Left colon (tissue), 2 donors: ENCODE measurements around the gene CLINT1. TPM values are rescaled to one million over a fixed set of nuclear protein-coding genes. Genes with fewer than 3 reads are reported as not detected.
"Not testable (repeated sequence)": the region's sequence is repeated elsewhere in the genome, so short reads cannot be mapped to it uniquely, and the experiment has no call there.

ENCODE experiments used
- ATAC-seq: fragments of 200-7000 bp; cut with Tn5 transposase; one replicate; pipeline ENCODE4 v1.9.1; 2020; ENCODE audit warnings: mild to moderate bottlenecking, moderate library complexity
- DNase-seq, 2 donors: peaks; one replicate each; pipeline ENCODE4 v3.0.0-alpha.2; 2020
- intact Hi-C, 2 donors: fragments of 100-400 bp; cut with DNase I in 1 of 2; cut with micrococcal nuclease in 1 of 2; formaldehyde crosslinking; loops; one replicate each; pipeline versions ENCODE4 v1.11.2 to v1.14.0; 2022; cut with DNase I, micrococcal nuclease
- total RNA-seq, 2 donors: library from RNA; stranded (reverse); fragmentation: NEBNext Ultra II Directional; extraction: Animal tissue kit (Norgen Biotek cat#: 25700); gene quantifications; one replicate each; pipeline ENCODE4 v1.2.1, GENCODE V29; 2021
- donor health status: DM: no; HTN: no; CAD: no.
- donor health status: DM: yes; HTN: yes; CAD: no.

The CLINT1 gene
- total RNA-seq, 2 donors from 2014 or later: 108 to 139 TPM

DNA sequence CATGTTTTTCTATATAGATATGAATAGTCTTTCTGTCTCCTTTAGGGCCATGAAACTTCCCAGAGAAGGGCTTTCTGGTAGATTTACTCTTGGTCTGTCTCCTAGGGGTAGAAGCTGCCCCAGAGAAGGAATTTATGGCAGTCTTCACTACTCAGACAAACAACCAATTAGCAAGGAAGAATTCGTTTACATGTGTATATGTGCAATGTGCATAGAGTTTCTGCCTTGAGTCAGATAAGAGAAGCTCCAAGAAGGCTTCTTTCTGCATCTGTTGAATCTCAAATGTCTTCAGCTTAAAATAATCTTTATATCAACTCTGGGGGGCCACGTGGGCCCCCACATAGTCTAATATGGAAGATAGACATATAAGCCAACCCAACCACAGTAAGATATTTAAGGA, 7.6 kb upstream of the CLINT1 start:
- ATAC-seq (no peak), DNase-seq (no peak)
- intact Hi-C loops: no loop called here

DNA sequence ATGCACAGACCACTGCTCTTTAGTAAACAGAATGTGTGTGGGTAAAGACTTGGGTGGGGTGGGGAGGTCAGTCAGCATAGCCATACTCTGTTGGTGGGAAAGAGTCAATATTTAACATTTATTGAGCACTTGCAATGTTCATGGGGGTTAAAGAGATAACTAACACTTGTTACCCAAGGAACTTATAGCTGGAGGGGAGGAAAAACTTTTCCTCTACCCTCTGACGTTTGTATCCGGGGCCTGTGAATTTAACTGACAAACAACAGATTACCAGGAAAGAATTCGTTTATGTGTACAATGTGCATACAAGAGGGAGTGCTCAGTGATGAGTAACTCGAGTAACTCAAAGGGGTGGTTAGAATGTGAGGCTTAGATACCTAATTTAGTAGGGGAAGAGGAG, 6.8 kb upstream of the CLINT1 start:
- DNase-seq (no peak), ATAC-seq (peak; percentile 56)
- intact Hi-C loops: no loop called here

DNA sequence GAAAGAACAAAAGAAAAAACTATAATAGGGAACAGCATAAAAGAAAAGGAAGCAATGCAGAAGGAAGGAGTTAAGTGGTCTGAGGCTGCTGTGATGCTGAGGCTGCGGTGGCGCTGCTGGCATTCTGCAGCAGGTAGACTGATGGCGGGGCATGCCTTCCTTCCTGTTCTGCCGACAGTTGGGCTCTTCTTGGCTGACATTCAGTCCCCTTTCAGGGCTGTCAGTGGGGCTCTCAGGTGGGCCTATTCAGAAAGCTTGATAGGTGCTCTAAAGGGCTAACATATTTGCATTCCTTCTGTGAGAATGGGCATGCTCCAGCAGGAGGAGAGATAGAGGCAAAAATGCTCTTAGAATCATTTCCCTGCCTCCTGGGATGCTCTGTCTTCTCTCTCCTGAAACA, 5.1 kb upstream of the CLINT1 start:
- intact Hi-C loops: no loop called here
- ATAC-seq (no peak), DNase-seq (no peak)

DNA sequence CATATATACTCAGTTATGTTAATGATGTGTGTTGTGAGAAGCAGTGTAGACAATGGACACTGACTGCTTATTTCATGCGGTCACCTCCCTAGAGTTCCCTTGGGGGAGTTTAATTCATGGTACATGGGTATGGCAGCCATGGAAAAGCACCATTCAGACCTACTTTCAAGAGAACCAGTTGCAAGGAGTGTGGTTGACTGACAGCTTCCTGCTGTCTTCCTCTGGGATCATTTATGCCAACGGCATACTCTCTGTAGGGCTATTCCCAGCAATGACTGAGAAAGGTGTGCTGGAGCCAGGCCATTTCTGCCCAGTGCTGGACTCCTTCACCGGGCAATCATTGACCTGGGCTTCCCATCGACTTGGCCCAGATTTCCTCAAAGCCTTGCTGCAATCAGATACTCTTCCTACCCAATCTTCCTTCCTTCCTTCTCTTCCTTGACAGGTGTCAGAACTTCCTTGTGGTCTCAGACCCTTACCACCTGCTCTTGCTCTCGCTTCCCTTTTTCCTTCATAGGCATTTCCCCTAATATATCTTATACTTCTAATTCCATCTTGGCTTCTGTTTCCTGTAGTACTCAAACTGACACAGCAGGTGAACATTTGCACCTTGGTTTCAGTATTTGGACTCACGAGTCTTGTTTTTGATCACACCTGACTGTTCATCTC, 3.4 kb upstream of the CLINT1 start:
- no peak for DNase-seq
- no peak for ATAC-seq
- intact Hi-C loops: no loop called here

DNA sequence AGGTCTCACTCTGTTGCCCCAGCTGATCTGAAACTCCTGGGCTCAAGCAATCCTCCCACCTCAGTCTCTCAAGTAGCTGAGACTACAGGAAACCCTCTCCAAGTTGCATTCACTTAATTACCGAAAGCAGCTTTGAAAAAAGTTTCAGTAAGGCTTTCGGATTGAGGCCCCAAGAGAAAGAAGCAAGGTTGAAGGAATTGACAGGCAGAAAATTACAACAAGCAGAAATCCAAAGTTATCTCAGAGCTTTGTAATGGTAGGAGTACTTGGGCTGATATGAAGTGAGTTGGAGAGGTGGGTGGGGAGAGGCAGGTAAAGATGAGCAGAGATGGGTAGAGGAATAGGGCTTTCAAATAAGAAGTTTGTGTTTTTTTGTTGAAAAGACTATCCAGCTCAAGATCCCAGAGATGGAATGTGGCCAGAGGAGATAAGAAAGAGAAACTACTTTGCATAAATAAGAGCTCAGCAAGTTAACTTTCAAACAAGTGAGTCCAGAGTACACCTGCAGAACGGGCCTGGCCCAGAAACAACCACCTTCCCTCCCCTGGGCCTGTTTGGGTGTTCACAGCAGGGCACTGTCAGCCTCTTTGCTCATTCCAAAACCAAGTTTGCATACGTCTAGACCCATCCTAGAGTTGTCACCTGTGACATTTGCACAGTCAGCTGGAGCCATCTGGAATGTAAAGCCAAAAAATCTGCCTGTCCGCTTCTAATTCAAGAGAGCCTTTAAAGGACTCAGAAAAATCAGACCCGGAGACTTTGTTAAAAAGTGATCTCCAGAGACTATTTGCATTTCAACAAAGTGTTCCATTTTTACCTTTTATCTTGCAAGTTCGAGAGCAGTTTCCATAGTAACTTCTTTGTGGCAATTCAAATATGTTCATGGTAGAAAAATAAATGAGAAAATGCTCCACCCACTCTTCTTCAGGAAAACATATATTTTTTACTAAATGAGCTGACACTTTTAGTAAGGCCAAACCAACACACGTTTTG, 2.2 kb upstream of the CLINT1 start:
- intact Hi-C loops: no loop called here
- DNase-seq (peak; percentile 38 to 41), ATAC-seq (peak; percentile 59)

DNA sequence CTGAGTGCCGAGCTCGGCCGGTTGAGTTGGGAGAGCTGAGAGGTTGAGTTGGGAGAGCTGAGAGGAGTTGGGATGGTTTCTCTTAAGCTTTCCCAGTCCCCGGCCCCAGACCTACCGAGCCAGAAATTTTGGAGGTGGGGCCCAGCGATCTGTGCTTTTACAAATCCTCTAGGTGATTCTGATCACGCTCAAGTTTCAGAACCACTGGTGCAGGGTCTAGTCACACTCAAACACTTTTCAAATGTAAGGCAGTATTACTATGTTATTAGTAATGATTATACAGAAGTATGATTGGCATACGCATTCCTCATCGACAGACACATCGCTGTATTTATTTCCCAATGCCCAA, 256 bp upstream of the CLINT1 start:
- ATAC-seq: no peak
- no peak for DNase-seq
- intact Hi-C loops: loop anchor here in 1 of 2 donors (10.0 kb wide), 1 partner anchor 136 kb away; no protein-coding TSS in a partner anchor

DNA sequence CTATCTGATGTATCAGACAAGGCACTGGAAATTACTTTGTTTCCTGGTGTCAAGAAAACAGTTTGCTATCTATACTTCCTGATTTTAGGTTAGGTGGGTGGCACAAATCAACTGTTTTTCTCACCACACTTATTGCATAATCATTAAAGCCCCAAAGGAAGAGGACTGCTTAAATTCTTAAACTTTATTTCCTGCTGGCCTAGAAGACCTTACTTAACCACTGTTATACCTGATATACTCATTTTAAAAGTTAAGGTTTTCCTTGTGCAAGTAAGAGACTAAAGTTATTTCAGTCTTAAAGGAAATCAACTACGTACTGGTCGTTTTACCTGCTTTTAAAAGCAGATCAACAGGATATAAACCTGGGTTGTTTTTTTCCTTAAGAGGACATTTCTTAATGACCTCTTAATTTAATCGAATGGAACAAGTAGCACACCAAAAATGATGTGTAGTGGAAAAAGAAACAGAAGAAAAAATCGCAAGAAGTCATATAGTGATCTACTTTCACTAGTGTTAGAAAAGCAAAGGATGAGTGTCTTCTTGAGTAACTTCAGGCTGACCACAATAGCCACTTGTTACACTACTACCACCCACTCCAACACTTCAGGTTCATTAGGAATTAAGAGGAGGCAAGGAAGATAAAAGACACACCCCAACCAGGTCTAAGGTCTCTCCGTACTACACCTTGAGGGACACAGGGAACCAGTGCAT, 974 bp downstream of the CLINT1 start:
- ATAC-seq (peak; percentile 33), DNase-seq (no peak)
- intact Hi-C loops: loop anchor here in 1 of 2 donors (10.0 kb wide), 1 partner anchor 137 kb away; no protein-coding TSS in a partner anchor

DNA sequence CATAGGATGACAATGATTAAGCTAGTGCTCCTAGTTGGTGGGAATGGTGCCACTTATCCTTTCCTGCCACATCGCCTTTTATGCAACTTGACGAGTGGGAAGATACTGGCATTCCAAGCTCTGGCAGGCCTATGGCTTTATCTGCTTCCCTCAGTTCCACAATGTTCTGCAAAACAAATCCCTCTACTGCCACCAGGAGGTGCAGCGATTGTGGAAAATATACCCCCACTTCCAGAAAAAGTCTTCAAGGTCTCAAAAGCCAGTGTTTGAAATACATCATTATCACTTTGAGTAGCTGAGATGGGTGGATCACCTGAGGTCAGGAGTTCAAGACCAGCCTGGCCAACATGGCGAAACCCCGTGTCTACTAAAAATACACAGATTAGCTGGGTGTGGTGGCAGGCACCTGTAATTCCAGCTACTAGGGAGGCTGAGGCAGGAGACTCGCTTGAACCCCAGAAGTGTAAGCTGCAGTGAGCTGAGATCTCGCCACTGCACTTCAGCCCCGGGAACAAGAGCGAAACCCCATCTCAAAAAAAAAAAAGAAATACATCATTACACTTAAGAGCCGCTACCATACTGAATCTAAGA, 3.4 kb downstream of the CLINT1 start:
- peak; percentile 50 to 72 for DNase-seq
- ATAC-seq: peak; percentile 40
- intact Hi-C loops: loop anchor here in 1 of 2 donors (10.0 kb wide), 1 partner anchor 139 kb away; no protein-coding TSS in a partner anchor

DNA sequence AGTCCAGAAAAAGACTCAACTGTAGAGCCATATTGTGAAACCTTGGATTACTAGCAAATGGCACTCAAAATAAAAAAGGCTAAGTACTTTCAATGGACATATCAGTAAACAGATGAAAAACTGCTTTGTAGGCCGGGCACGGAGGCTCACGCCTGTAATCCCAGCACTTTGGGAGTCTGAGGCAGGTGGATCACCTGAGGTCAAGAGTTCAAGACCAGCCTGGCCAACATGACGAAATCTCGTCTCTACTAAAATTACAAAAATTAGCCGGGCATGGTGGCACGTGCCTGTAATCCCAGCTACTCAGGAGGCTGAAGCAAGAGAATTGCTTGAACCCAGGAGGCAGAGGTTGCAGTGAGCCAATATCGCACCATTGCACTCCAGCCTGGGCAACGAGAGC, 5.6 kb downstream of the CLINT1 start:
- intact Hi-C loops: loop anchor here in 1 of 2 donors (10.0 kb wide), 1 partner anchor 141 kb away; no protein-coding TSS in a partner anchor
- not testable (repeated sequence) for ATAC-seq, DNase-seq

DNA sequence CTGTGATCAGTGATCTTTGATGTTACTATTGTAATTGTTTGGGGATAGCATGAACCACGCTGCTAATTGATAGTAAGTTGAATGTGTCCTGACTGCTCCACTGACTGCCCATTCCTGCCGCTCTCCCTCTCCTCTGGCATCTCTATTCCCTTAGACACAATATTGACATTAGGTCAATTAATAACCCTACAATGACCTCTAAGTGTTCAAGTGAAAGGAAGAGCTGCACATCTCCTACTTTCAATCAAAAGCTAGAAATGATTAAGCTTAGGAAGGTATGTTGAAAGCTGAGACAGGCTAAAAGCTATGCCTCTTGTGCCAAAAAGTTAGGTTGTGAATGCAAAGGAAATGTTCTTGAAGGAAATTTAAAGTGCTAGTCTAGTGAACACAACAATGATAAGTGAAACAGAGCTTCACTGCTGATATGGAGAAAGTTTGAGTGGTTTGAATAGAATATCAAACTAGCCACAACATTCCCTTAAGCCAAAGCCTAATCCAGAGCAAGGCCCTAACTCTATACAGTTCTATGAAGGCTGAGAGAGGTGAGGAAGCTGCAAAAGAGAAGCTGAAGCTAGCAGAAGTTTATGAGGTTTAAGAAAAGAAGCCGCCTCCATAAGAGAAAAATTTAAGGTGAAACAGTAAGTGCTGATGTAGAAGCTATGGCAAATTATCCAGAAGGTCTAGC, 12.9 kb downstream of the CLINT1 start:
- DNase-seq: no peak
- ATAC-seq: no peak
- intact Hi-C loops: no loop called here

DNA sequence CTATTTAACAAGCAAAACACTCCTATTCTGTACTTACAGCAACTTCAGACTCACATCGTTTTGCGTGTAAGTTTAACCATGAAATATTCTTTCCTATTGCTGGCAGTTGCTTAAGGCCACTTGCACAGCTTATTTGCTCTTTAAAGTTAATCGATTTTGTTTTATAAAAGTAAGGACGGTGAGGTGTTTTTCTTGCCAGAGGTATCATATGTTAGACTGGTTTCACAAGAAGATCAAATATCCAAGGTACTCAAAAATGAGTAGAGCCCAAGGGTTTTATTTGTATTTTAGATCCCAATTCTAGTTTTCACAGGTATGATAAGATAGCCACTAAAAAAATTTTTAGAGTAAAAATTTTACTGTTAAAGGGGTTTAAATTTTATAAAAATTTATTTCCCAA, 16.2 kb downstream of the CLINT1 start:
- no peak for DNase-seq
- intact Hi-C loops: no loop called here
- no peak for ATAC-seq

DNA sequence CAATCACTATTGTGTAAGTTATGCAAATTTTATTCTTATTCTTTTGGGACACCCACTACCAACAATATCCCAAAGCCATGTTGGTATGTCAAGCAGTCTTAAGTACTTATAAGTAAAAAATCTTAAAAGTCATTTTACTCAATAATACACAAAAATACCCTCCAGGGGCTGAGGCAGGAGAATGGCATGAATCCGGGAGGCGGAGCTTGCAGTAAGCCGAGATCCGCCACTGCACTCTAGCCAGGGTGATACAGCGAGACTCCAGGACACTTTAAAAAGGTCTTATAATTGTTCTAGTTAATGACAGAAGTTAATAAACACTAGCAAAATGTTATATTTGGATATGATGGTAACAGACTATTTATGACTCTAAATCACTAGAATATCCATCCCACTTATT, 16.8 kb downstream of the CLINT1 start:
- DNase-seq: no peak
- intact Hi-C loops: no loop called here
- ATAC-seq: no peak

DNA sequence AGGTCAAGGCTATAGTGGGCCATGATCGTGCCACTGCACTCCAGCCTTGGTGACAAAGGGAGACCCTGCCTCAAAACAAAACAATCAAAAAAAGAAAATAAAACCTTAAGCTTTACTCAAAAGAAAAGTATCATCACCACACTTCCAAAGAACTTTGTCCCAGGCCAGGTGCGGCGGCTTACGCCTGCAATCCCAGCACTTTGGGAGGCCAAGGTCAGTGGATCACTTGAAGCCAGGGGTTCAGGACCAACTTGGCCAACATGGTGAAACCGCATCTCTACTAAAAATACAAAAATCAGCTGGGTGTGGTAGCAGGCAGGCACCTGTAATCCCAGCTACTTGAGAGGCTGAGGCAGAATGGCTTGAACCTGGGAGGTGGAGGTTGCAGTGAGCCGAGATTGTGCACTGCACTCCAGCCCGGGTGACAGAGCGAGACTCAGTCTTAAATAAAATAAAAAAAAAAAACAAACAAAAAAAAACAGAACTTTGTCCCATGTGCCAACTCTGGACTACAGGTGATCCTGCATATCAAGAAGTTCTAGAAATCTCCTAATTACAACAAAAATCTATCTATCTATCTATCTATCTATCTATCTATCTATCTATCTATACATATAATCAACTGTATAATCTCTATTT, 19.7 kb downstream of the CLINT1 start:
- intact Hi-C loops: no loop called here
- DNase-seq (no peak), ATAC-seq (no peak)

DNA sequence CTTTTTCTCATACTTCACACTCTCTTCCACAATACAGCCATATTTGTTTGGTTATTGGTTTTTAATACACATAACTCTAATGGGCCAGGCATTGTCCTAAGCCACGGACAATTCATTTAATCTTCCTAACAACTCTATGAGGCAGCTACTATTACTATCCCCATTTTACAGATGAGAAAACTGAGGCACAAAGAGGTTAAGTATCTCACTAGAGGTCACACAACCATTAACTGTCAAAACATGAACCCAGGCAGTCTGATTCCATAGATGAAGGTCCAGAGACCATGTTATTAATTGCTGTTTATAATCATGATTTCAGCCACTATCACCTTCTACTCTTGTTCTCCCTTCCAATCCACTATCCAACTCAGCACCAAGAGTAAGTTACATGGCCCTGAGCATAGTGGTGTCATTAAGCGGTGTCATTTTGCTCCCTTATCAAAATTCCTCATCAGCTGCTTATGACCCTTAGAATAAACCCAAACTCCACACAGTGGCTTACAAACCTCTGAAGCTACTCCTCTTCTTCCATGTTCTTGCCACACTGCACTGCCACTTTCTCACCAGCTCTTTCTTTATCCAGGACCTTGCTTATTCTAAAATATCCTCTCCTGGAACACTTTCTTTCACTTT, 22.7 kb downstream of the CLINT1 start:
- ATAC-seq: no peak
- no peak for DNase-seq
- intact Hi-C loops: no loop called here

DNA sequence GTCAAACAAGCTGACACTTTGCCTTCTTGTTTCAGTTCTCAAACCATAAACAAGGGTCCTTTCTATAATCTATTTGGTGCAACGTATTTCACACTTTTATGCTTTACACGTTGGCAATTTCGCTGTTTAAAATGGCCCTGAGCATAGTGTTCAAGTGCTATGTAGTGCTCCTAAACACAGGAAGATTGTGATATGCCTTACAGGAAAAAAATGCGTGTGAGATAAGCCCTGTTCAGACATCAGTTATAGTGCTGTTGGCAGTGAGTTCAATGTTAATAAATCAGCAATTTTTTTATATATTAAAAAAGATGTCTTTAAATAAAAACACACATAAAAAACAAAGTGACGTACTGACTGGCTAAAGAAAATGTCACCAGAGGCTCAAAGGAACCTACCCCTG, 23.9 kb downstream of the CLINT1 start:
- no peak for DNase-seq
- intact Hi-C loops: no loop called here
- ATAC-seq: no peak

DNA sequence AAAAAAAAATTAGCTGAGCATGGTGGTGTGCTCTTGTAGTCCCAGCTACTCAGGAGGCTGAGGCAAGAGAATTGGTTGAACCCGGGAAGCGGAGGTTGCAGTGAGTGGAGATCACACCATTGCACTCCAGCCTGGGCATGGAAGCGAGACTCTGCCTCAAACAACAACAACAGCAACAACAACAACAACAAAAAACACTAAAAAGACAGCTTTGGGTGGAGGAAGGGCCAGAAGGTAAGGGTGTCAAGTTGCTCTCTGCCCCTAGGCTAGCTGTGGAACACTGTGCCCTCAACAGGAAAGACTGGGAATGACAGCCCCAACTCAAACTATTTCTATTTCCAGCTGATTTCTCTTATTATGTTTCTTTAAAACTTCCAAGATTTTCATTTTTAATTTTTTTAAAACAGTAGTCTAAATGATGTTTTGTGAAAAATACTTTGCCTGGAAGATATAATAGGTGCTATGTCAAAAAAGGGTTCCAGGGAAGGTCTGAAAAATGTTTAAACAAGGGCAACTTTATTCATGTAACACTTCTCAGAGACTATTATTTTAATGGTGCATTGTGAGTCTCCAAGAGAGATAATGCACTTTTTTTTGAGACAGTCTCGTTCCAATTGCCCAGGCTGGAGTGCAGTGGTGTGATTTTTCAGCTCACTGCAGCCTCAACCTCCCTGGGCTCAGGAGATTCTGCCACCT, 29.9 kb downstream of the CLINT1 start:
- intact Hi-C loops: no loop called here
- DNase-seq (no peak), ATAC-seq (peak; percentile 57)
